DMS 273 (cell line): Measurements from ENCODE around the gene G3BP2.
"Not testable (repeated sequence)": the region's sequence is repeated elsewhere in the genome, so short reads cannot be mapped to it uniquely, and the experiment has no call there.

Experiments
- DNase-seq: peaks from one replicate; lab custom pipeline; 2025; ENCODE audit not compliant: unreplicated experiment; lab: John Stamatoyannopoulos, UW

The G3BP2 gene

DNA sequence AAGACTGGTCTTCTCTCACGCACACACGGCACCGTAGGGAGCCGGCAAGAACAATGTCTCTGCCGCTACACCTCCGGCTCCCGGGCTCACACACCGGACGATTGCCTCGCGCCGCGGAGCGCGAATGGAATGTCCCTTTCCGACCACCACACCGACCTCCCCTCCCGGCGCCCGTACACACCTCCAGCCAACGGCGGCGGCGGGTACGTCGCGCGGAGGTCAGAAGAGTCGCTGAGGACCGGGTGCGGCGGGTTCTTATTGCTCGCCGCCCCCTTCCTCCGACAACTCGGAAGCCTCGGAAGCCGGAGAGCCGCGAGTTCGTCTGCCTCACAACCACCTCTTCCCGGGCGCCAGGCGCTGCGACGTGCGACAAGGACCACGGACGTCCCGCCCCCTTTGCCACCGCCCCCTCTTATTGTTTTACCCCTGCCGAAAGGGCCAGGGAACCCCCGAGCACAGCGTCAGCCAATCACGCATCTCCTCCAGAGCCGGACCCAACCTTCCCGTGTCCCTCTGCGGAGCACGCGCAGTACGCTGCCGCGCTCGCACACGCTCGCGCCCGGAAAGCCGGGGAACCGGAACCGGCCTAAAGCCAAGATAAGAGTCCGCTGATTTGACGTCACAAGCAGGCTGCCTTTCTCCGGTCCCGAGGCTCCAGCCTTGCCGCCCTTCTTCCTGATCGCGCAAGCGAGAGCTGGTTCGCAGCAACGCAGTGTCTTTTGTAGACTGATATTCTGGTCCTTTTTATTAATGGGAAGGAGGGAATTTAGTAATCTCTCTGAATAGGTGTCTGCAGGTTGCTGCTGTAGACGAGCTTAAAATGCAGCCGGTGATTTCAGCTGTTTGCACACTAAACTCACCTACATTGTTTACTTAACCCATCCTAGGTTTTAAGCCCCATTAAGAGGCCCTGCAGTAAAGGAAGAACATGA lies at the start of gene G3BP2:
G3BP2 (minus strand) TSS at position 385 of the 932 bp plus-strand sequence. CDS start 11,386 bp downstream, outside the sequence.
- peak; percentile 98 for DNase-seq

DNA sequence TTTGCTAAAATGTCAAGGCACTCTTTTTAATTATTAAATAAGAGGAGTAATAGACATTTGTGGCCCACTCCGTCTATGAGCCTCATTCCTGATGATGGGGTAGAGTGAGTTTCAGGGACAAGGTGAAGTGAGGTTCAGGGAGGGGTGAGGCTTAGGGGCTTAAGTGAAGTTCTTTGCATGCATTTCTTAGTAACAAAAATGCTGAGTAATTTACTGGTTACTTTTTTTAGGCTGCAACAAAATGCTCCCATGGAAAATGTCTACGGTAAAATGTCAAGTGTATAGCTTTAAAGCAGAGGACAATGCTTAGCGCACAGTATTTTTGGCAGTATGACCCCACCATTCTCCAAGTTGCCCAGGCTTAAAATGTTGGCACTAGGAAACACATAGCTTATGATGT lies 49.2 kb upstream of the G3BP2 start:
- DNase-seq: no peak

GRCh38 chr4:75718529-75718928 lies 45.3 kb upstream of the G3BP2 start:
- no peak for DNase-seq

GRCh38 chr4:75717408-75717807 lies 44.2 kb upstream of the G3BP2 start:
- DNase-seq: no peak

DNA sequence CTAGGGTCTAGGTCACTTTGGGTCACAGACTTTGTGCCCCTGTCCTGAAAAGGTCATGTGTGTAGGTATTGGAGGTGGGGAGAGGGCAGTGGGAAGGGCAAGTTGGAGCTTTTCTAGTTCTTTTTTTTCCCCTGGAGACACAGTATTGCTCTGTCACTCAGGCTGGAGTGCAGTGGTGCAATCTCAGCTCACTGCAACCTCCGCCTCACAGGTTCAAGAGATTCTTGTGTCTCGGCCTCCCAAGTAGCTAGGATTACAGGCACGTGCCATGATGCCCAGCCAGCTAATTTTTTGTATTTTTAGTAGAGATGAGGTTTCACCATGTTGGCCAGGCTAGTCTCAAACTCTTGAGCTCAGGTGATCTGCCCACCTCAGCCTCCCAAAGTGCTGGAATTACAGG lies 42.8 kb upstream of the G3BP2 start:
- not testable (repeated sequence) for DNase-seq

GRCh38 chr4:75715105-75715799 lies 42.0 kb upstream of the G3BP2 start:
- no peak for DNase-seq

DNA sequence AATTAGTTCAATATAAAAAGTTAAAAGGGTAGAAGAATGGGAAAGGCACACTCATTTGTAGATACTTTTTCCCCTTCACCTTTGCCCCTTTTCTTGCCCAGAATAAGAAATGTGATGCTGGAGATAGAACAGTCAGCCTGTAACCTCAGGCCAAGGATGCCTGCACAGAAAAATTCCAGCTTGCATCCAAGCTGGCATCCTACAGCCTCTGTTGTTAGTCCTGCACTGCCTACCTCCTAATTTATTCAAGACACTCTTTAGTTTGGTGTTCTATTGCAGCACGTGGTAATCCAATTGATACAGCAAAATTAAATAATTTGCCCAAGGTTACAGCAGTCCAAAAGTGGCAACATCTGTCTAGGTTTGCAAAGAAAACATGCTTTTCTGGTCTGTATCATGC lies 41.5 kb upstream of the G3BP2 start:
- peak; percentile 26 for DNase-seq

- DNase-seq: no peak
Measured at GRCh38 chr4:75714011-75714410, 40.8 kb upstream of the G3BP2 start.

DNA sequence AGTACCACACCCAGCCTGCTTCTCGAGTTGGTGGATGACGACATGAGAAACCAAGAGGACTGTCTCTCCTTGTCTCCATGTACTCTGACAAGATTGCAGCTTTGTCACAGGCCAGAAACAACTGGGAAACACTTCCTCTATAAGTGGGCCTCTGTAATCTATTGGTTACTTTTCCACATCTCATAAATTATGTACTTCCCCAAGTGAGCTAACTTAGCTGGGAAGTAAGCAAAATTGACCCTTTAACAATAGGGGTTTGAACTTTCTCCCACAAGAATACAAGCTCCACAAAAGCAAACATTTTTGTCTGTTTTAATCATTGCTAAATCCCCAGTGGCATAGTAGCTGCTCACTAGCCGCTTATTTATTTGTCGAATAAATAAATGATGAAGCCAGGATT lies 37.0 kb upstream of the G3BP2 start:
- DNase-seq: no peak

GRCh38 chr4:75708218-75708691 lies 35.0 kb upstream of the G3BP2 start:
- peak; percentile 10 for DNase-seq

- no peak for DNase-seq
Measured at GRCh38 chr4:75705198-75705977, 32.2 kb upstream of the G3BP2 start.

GRCh38 chr4:75702919-75703411 lies 29.8 kb upstream of the G3BP2 start:
- DNase-seq: no peak

DNA sequence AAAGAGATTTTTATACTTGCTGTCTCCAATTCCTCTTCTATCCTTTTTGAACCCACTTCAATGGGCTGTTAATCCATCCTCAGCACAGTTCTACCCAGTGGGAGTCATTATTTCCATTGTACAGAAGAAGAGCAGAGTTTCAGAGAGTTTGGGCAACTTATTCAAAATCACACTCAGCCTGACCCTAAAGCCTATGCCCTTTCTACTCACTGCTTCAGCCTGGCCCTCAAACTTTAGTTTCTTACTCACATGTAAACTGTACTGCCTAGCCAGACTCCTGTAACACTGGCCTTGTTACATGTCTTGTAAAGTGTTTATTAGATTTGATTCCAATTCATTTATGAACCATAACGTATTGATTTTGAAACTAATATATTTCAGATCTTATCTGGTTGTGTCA lies 26.1 kb upstream of the G3BP2 start:
- DNase-seq: no peak

DNA sequence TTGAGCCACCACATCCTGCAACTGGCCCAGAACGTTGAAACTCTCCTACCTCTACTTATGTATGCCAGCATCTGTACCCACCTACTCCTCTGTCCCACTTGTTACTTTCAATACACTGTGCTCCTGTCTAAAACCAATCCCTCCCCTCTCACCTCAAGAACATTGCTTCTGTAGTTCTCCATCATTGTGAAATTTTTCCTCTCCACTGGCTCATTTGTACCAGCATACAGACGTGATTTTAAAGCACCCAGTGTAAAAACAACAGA lies 25.7 kb upstream of the G3BP2 start:
- no peak for DNase-seq

DNA sequence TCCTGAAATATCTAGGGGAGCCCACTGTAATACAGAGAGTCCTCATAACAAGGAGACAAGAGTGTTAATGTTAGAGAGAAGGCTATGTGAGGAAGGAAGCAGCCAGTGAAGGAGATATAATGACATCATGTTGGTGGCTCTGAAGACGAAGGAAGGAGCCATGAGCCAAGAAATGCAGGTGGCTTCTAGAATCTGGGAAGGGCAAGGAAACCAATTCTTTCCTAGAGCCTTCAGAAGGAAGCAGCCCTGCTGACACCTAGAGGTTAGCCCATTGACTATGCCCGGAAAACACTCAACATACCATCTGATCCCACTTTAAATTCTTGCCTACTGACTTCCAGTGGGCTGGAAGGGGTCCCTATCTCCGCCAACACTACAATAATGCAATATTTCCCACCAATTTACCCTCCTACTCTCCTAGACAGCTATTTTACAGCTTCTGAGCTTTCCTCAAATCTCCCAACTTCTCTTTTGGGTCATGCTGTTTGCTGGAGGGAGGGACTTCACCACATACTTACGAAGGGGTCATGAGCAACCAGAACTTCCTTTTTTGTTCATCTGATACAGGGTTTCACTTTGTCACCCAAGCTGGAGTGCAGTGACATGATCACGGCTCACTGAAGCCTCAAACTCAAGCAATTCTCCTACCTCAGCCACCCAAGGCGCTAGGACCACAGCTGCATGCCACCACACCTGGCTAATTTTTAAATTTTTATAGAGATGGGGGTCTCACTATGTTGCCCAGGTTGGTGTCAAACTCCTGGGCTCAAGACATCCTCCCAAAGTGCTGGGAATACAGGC lies 25.2 kb upstream of the G3BP2 start:
- no peak for DNase-seq

- no peak for DNase-seq
Measured at GRCh38 chr4:75696581-75696980, 23.4 kb upstream of the G3BP2 start.

DNA sequence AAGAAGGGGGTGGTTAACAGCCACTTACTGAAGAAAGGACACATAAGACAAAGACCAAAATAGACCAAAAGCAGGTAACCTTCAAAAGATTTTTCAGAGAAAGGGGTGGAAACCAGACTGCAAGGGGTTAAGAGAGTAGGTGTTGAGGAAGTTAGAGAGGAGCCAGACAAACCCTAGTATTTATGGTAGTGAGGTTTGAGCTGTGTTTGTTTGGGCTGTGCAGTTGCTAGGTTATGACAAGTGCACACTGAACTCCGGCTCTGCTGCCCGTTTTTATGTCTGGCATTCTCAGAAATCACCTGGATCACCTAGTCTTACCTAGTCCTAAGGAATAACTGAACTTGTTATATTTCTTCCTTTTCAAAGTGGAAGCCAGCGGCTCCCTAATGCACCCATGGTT lies 22.9 kb upstream of the G3BP2 start:
- DNase-seq: no peak

DNA sequence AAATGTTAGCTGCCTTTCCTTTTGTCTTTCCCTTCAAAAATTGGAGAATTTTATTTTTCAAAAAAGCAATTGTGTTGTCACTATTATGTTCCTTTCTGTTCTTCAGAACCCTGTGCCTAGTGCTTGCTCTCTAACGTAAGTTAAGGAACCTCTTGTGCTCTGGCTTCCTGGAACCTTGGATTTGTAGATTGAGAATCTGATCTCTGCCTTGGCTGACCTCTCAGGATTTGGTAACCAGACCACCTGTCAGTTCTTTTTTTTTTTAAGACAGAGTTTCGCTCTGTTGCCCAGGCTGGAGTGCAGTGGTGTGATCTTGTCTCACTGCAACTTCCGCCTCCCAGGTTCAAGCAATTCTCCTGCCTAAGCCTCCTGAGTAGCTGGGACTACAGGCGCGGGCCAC lies 18.9 kb upstream of the G3BP2 start:
- not testable (repeated sequence) for DNase-seq

- not testable (repeated sequence) for DNase-seq
Measured at GRCh38 chr4:75687125-75687524, 13.9 kb upstream of the G3BP2 start.

GRCh38 chr4:75686346-75686745 lies 13.1 kb upstream of the G3BP2 start:
- DNase-seq: no peak
